Natural killer cell treated with Interleukin-12 subunit alpha and Interleukin-12 subunit beta and Interleukin-15 and Interleukin-18, amount 100 ng/mL, for 72 hours (primary cell): ENCODE results near the gene SFXN1. TPM values are rescaled to one million over a fixed set of nuclear protein-coding genes. Genes with fewer than 3 reads are reported as not detected.

ENCODE experiments used
- ATAC-seq, 2 donors: fragments of 150-1000 bp; cut with Tn5 transposase in 1 of 2; sonication (Bioruptor Pico), chemical (Tn5 transposase) in 1 of 2; 2 replicates each; pipeline ENCODE4 v1.10.0; 2021
- DNase-seq: peaks from one replicate; pipeline ENCODE4 v3.0.0; 2022; ENCODE audit warnings: low spot score
- H3K27ac Mint-ChIP-seq, 2 donors: 1 replicate in 1 of 2; 2 replicates in 1 of 2; pipeline ENCODE4 v1.8.0; 2022; ENCODE audit warnings: mixed read lengths in 2 of 2, mild to moderate bottlenecking in 1 of 2, moderate library complexity in 1 of 2
- H3K27me3 Mint-ChIP-seq, 2 donors: 1 replicate in 1 of 2; 2 replicates in 1 of 2; pipeline ENCODE4 v1.8.0; 2022; ENCODE audit warnings: mixed read lengths in 2 of 2
- H3K36me3 Mint-ChIP-seq: one replicate; pipeline ENCODE4 v1.8.0; 2022; ENCODE audit warnings: mixed read lengths
- H3K4me1 Mint-ChIP-seq, 2 donors: 1 replicate in 1 of 2; 2 replicates in 1 of 2; pipeline ENCODE4 v1.8.0; 2022; ENCODE audit warnings: low read depth in 2 of 2, mixed read lengths in 2 of 2, mild to moderate bottlenecking in 1 of 2
- H3K4me3 Mint-ChIP-seq: one replicate; pipeline ENCODE4 v1.8.0; 2022; ENCODE audit warnings: mixed read lengths
- H3K9me3 Mint-ChIP-seq: 2 replicates; pipeline ENCODE4 v1.8.0; 2022; ENCODE audit warnings: mixed read lengths
- total RNA-seq, 2 donors: library from RNA; stranded (reverse); gene quantifications; one replicate each; pipeline ENCODE4 v1.2.3, GENCODE V29; 2022

The SFXN1 gene
- total RNA-seq, 2 donors from 2014 or later = 185 to 225 TPM

- no peak overlapping the region for H3K27ac Mint-ChIP-seq
- ATAC-seq = no peak
- no peak for DNase-seq
- H3K36me3 Mint-ChIP-seq = no peaks in the 10 kb centered on the region
- no peak overlapping the region for H3K4me3 Mint-ChIP-seq
- H3K9me3 Mint-ChIP-seq = no peaks in the 10 kb centered on the region
- peaks cover 35 to 52% of the 10 kb centered on the region in 2 donors for H3K27me3 Mint-ChIP-seq
- peaks cover 0 to 4% of the 10 kb centered on the region in 2 donors for H3K4me1 Mint-ChIP-seq
Observed at GRCh38 chr5:175456105-175456742, 22.1 kb upstream of the SFXN1 start.

- Mint-ChIP-seq H3K27ac (no peak overlapping the region), H3K27me3 (peaks cover 31 to 44% of the 10 kb centered on the region in 2 donors), H3K36me3 (no peaks in the 10 kb centered on the region)
Observed at GRCh38 chr5:175457466-175457865, 20.9 kb upstream of the SFXN1 start.

DNA sequence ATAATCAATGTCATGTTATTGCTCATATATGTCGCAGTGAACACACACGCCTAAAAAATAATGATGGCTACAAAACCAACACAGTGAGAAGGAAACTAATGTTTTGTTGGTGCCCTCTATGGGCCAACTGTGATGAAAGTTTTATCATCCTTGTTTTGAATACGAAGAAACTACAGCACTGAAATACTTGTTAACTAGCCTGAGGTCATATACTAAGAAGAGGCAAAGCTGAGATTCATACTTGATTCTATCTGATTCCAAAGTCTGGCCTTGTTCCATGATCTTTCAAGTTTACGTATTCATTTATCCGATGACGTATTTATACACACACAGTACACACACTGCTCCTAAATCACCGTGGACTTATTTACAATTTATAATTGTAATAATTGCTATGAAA, 18.2 kb upstream of the SFXN1 start:
- Mint-ChIP-seq H3K27me3 (peaks cover 16 to 20% of the 10 kb centered on the region in 2 donors), H3K36me3 (no peaks in the 10 kb centered on the region), H3K4me1 (peaks cover 6 to 9% of the 10 kb centered on the region in 2 donors), H3K27ac (no peak overlapping the region), H3K9me3 (no peaks in the 10 kb centered on the region), H3K4me3 (no peak overlapping the region)
- ATAC-seq = no peak
- no peak for DNase-seq

More at GRCh38 chr5:175457466-175457865, 20.9 kb upstream of the SFXN1 start:
- H3K4me3 Mint-ChIP-seq = no peak overlapping the region
- H3K9me3 Mint-ChIP-seq = no peaks in the 10 kb centered on the region
- DNase-seq (no peak), ATAC-seq (peak; percentile 65 to 82)
- peaks cover 0 to 4% of the 10 kb centered on the region in 2 donors for H3K4me1 Mint-ChIP-seq

DNA sequence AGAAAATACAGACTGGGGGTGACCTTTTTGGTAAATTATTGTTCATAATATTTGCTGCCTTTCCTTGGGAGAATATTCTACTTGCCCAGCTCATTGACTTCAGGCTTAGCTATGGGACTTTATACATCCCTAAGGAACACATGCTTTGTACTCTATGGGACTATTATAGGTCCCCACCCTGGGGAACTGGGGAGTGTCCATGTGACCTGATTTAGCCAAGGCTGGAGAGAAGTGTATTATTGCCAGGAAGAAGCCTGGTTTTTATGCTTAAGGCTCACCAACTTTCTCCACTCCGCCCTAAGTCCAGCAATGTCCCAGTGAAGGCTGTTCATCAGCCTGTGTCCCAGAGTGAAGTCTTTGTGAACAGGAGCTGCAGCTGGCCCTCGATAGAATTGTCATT, 17.8 kb upstream of the SFXN1 start:
- Mint-ChIP-seq H3K27ac (no peak overlapping the region), H3K36me3 (no peaks in the 10 kb centered on the region), H3K27me3 (peaks cover 16% of the 10 kb centered on the region in 2 donors), H3K4me1 (peaks cover 6 to 9% of the 10 kb centered on the region in 2 donors), H3K9me3 (no peaks in the 10 kb centered on the region), H3K4me3 (no peak overlapping the region)
- no peak for DNase-seq
- no peak for ATAC-seq

GRCh38 chr5:175461370-175461769, 17.0 kb upstream of the SFXN1 start:
- no peak overlapping the region for H3K4me3 Mint-ChIP-seq
- ATAC-seq (no peak), DNase-seq (no peak)
- no peaks in the 10 kb centered on the region for H3K9me3 Mint-ChIP-seq
- H3K27ac Mint-ChIP-seq = no peak overlapping the region
- peaks cover 9 to 15% of the 10 kb centered on the region in 2 donors for H3K27me3 Mint-ChIP-seq
- H3K36me3 Mint-ChIP-seq = no peaks in the 10 kb centered on the region
- H3K4me1 Mint-ChIP-seq = peaks cover 6 to 9% of the 10 kb centered on the region in 2 donors

DNA sequence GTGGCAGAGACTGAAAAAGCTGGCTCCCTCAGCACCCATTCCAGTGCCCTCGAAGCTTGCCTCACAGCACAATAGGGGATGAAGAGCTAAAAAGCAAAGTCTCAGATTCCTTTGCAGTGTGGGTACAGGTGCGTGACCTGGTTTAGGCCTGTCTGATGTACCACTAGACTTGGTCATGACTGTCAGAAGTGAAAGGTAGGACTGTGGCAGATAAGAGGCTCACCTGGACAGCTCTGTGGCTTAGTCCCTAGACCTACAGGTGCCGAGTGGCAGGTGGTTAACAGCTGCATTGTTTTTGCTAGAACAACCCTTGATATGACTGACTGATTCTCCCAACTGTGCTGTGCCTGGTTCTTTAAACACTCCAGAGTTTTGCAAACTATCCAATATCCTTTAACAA, 14.7 kb upstream of the SFXN1 start:
- Mint-ChIP-seq H3K27ac (no peak overlapping the region), H3K27me3 (peaks cover 14 to 22% of the 10 kb centered on the region in 2 donors), H3K36me3 (no peaks in the 10 kb centered on the region), H3K9me3 (no peaks in the 10 kb centered on the region), H3K4me1 (peaks cover 5 to 6% of the 10 kb centered on the region in 2 donors), H3K4me3 (no peak overlapping the region)
- DNase-seq = no peak
- ATAC-seq = no peak

DNA sequence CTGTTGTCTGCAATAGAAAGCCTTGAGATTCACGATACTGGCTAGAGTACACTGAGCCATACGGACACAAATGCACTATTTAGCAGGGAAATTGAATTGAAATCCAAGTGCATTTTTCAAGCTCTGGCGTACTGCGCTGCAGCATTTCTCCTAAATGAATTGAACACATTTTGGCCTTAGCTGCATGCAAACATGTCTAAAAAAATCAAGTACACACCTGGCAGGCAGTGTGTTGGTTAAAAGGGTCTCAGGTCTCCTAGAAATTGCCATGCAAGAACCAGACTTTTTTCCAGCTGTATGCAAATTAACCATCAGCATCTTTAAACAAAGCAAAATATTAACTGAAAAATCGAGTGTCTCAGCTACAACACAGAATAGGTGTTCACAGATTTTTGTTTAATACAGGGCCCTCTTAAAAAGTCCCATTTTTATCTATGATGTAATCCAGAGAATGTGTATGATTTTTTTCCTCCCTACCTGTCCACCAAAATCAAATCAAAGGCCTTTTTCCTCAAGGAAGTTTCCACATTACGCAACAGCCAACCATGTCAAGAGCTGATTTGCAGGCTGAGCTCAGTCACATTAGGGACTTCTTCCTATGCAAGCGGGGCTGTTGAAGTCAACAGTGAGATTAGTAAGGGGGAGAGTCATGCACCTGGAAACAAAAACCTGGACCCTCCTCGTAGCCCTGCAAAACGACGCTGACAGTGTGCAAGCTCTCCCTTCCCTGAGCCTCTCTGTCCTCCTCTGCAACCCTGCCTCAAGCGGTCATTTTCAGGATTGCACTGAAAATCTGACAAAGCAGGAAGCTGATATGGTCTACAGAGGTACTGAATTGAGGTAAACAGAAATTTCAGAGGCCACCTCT, 14.1 kb upstream of the SFXN1 start:
- H3K9me3 Mint-ChIP-seq = no peaks in the 10 kb centered on the region
- H3K36me3 Mint-ChIP-seq = no peaks in the 10 kb centered on the region
- no peak overlapping the region for H3K27ac Mint-ChIP-seq
- peaks cover 5 to 6% of the 10 kb centered on the region in 2 donors for H3K4me1 Mint-ChIP-seq
- peaks cover 11 to 18% of the 10 kb centered on the region in 2 donors for H3K27me3 Mint-ChIP-seq
- ATAC-seq (peak; percentile 86 to 89), DNase-seq (no peak)
- no peak overlapping the region for H3K4me3 Mint-ChIP-seq

GRCh38 chr5:175464942-175465233, 13.5 kb upstream of the SFXN1 start:
- DNase-seq = no peak
- no peak overlapping the region for H3K4me3 Mint-ChIP-seq
- ATAC-seq = no peak
- peaks cover 5 to 6% of the 10 kb centered on the region in 2 donors for H3K4me1 Mint-ChIP-seq
- no peaks in the 10 kb centered on the region for H3K36me3 Mint-ChIP-seq
- no peak overlapping the region for H3K27ac Mint-ChIP-seq
- peaks cover 11 to 18% of the 10 kb centered on the region in 2 donors for H3K27me3 Mint-ChIP-seq
- no peaks in the 10 kb centered on the region for H3K9me3 Mint-ChIP-seq

DNA sequence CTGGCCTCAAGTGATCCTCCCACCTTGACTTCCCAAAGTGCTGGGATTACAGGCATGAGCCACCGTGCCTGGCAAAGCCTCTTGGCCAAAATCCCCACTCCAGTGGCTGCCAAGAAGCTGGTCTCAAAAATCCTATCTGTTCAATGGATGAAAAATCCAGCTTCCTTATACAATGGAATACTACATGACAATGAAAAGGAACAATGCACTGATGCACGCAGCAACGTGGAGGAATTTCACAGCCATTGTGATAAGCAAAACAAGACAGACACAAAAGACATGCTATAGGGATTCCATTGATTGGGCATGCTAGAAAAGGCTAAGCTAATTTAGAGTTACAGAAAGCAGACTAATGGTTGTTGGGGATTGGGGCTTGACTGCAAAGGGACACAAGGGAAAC, 13.1 kb upstream of the SFXN1 start:
- Mint-ChIP-seq H3K36me3 (no peaks in the 10 kb centered on the region), H3K27ac (no peak overlapping the region), H3K4me1 (peaks cover 5 to 6% of the 10 kb centered on the region in 2 donors)

GRCh38 chr5:175466700-175467318, 11.6 kb upstream of the SFXN1 start:
- H3K27me3 Mint-ChIP-seq = peaks cover 24 to 25% of the 10 kb centered on the region in 2 donors
- H3K36me3 Mint-ChIP-seq = no peaks in the 10 kb centered on the region
- H3K4me3 Mint-ChIP-seq = no peak overlapping the region
- no peak overlapping the region for H3K27ac Mint-ChIP-seq
- ATAC-seq = no peak
- no peaks in the 10 kb centered on the region for H3K9me3 Mint-ChIP-seq
- H3K4me1 Mint-ChIP-seq = peaks cover 12% of the 10 kb centered on the region in 2 donors
- no peak for DNase-seq

More for the DNA sequence above, 13.1 kb upstream of the SFXN1 start:
- DNase-seq (no peak), ATAC-seq (no peak)
- H3K9me3 Mint-ChIP-seq = no peaks in the 10 kb centered on the region
- no peak overlapping the region for H3K4me3 Mint-ChIP-seq
- peaks cover 13 to 18% of the 10 kb centered on the region in 2 donors for H3K27me3 Mint-ChIP-seq

DNA sequence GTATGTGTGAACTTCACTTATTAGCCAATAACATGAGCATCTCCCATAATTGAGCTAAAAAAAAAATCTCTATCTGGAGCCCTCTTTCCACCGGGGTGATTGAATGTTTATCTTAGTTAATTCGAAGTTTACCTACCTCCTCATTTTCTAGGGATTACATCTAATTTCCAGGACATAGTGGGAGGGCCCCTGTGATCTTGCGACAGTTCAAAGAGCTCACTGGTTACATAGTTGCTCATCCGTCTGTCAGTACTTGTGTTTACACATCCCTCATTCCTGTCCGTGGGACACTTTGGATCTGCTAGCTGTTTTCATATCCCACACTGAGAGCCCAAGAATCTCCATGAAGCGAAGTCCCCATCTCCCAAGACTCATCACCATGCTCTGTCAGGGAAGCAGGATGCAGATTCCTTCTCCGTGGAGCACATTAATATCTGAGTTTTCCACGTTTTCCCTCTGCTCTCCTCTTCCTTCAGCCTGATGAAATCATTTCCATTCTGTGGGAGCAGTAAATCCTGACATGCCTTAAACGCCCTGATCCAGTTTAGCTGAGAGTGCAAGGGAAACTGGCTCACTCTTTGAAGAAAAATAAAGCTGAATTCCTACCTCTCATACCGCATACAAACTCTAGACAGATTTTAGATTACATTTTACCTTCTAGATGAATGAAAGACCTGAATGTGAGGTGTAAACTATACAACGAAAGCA, 10.2 kb upstream of the SFXN1 start:
- H3K27ac Mint-ChIP-seq = no peak overlapping the region
- H3K27me3 Mint-ChIP-seq = peaks cover 24 to 25% of the 10 kb centered on the region in 2 donors
- H3K4me3 Mint-ChIP-seq = no peak overlapping the region
- DNase-seq (no peak), ATAC-seq (no peak)
- H3K36me3 Mint-ChIP-seq = no peaks in the 10 kb centered on the region
- H3K9me3 Mint-ChIP-seq = no peaks in the 10 kb centered on the region
- H3K4me1 Mint-ChIP-seq = peaks cover 12 to 14% of the 10 kb centered on the region in 2 donors

DNA sequence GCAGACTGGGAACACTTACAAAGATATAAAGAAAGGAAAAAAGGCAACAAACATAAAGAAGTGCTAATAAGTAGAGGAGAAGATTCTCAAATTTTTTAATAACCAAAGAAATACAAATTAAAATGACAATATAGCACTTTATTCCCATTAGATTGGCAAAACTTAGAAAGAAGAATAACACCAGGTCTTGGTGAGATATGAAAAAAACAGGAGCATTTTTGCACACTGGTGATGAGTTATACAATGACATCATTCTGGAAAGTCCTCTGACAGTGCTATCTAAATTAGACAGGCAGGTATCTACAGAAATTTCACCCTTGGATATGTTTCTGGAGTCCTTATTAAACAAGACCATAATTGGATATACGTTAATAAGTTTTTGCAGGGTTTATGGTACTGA, 9.5 kb upstream of the SFXN1 start:
- Mint-ChIP-seq H3K27me3 (peaks cover 24 to 26% of the 10 kb centered on the region in 2 donors), H3K4me3 (no peak overlapping the region), H3K9me3 (no peaks in the 10 kb centered on the region), H3K36me3 (no peaks in the 10 kb centered on the region), H3K27ac (no peak overlapping the region), H3K4me1 (peaks cover 12 to 14% of the 10 kb centered on the region in 2 donors)
- DNase-seq = no peak
- no peak for ATAC-seq

GRCh38 chr5:175469916-175470315, 8.4 kb upstream of the SFXN1 start:
- no peaks in the 10 kb centered on the region for H3K9me3 Mint-ChIP-seq
- H3K27ac Mint-ChIP-seq = no peak overlapping the region

More at GRCh38 chr5:175469916-175470315, 8.4 kb upstream of the SFXN1 start:
- Mint-ChIP-seq H3K27me3 (peaks cover 25 to 36% of the 10 kb centered on the region in 2 donors), H3K4me3 (no peak overlapping the region), H3K36me3 (no peaks in the 10 kb centered on the region), H3K4me1 (peaks cover 7 to 8% of the 10 kb centered on the region in 2 donors)
- no peak for ATAC-seq
- no peak for DNase-seq
